Measurements from ENCODE around the gene CGB7. TPM values are rescaled to one million over a fixed set of nuclear protein-coding genes. Genes with fewer than 3 reads are reported as not detected.
"Not testable (repeated sequence)": the region's sequence is repeated elsewhere in the genome, so short reads cannot be mapped to it uniquely, and the experiment has no call there.

CGB7 gene
- total RNA-seq, 2 donors from 2014 or later = 2.0 to 2.1 TPM

DNA sequence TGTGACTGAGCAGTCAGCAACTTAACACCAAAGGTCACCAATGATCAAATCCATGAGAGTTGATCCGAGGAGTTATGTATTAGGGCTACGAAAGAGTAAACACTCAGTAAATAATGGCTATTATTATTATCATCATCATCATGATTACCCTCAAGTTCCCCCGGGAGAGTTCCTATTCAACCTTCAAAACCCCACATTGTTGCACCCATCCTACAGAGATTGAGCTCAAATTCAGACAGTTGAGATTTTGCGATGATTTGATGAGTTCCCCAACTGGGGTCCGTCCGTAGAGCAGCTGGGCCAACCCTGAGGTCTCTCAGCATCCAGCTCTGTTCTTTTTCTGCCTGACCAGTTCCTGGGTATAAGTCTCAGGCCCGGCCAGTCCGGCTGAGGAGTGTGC is 19.4 kb downstream of the CGB7 start:
- H3K36me3 ChIP-seq; H3K4me3 ChIP-seq; H3K4me1 ChIP-seq (replicated peaks); DNase-seq (ENCODE audit: low spot score); H3K9me3 ChIP-seq; intact Hi-C loops (cut with DNase I); H3K27me3 ChIP-seq (replicated peaks; ENCODE audit: insufficient read depth); H3K27ac ChIP-seq: not testable (repeated sequence)
- 89% methylated on average over 8 of the region's 8 CpGs for WGBS

- H3K27me3 ChIP-seq (replicated peaks; ENCODE audit: insufficient read depth) = not testable (repeated sequence)
Measured at GRCh38 chr19:49036815-49037214, 20.7 kb downstream of the CGB7 start, which contains the start of gene CGB1. CGB1 (minus strand) TSS chr19:49036895; CDS start chr19:49036711, 184 bp downstream.

GRCh38 chr19:49031642-49032301 is 25.8 kb downstream of the CGB7 start, which contains the start of gene CGB2:
CGB2 (plus strand) TSS chr19:49031890; CDS start chr19:49032096, 206 bp downstream.
- WGBS = 25% methylated on average over 28 of the region's 28 CpGs

More at GRCh38 chr19:49036815-49037214, 20.7 kb downstream of the CGB7 start, which contains the start of gene CGB1:
- H3K27ac ChIP-seq; H3K9me3 ChIP-seq; intact Hi-C loops (cut with DNase I); H3K4me3 ChIP-seq; DNase-seq (ENCODE audit: low spot score); H3K36me3 ChIP-seq; H3K4me1 ChIP-seq (replicated peaks): not testable (repeated sequence)
- TF ChIP-seq, protein P1, sequence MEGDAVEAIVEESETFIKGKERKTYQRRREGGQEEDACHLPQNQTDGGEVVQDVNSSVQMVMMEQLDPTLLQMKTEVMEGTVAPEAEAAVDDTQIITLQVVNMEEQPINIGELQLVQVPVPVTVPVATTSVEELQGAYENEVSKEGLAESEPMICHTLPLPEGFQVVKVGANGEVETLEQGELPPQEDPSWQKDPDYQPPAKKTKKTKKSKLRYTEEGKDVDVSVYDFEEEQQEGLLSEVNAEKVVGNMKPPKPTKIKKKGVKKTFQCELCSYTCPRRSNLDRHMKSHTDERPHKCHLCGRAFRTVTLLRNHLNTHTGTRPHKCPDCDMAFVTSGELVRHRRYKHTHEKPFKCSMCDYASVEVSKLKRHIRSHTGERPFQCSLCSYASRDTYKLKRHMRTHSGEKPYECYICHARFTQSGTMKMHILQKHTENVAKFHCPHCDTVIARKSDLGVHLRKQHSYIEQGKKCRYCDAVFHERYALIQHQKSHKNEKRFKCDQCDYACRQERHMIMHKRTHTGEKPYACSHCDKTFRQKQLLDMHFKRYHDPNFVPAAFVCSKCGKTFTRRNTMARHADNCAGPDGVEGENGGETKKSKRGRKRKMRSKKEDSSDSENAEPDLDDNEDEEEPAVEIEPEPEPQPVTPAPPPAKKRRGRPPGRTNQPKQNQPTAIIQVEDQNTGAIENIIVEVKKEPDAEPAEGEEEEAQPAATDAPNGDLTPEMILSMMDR (IDR thresholded peaks at IDR 0.05) = peak in 1 of 4 experiments; percentile 11
- WGBS = 68% methylated on average over 18 of the region's 18 CpGs

GRCh38 chr19:49030323-49030722 is 27.2 kb downstream of the CGB7 start:
- H3K36me3 ChIP-seq; intact Hi-C loops (cut with DNase I); H3K4me1 ChIP-seq (replicated peaks); H3K4me3 ChIP-seq; H3K9me3 ChIP-seq; H3K27me3 ChIP-seq (replicated peaks; ENCODE audit: insufficient read depth); DNase-seq (ENCODE audit: low spot score); H3K27ac ChIP-seq: not testable (repeated sequence)
- 92% methylated on average over 6 of the region's 8 CpGs for WGBS

More at GRCh38 chr19:49031642-49032301, 25.8 kb downstream of the CGB7 start, which contains the start of gene CGB2:
- H3K4me3 ChIP-seq; H3K36me3 ChIP-seq; H3K4me1 ChIP-seq (replicated peaks); intact Hi-C loops (cut with DNase I); H3K27me3 ChIP-seq (replicated peaks; ENCODE audit: insufficient read depth); H3K9me3 ChIP-seq; DNase-seq (ENCODE audit: low spot score); H3K27ac ChIP-seq: not testable (repeated sequence)

DNA sequence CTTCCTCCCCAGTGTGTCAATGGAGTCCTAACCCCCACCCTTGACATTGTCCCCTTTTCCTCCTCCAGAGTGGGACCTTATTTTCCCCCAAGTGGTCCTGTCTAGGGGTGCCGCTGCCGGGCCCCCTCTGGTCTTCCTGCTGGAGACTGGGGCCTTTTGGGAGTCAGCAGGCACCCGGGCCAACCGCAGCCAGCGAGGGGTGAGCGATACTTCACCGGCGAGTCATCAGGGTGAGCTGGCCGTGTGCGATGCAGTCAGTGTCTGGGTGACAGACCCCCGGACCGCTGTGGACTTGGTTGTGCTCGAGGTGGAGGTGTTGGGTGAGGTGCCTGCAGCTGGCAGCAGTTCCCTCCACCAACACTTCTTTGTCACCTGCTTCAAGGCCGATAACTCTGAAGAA is 27.8 kb downstream of the CGB7 start:
- H3K4me3 ChIP-seq; H3K9me3 ChIP-seq; H3K4me1 ChIP-seq (replicated peaks); intact Hi-C loops (cut with DNase I); H3K27ac ChIP-seq; DNase-seq (ENCODE audit: low spot score); H3K27me3 ChIP-seq (replicated peaks; ENCODE audit: insufficient read depth); H3K36me3 ChIP-seq: not testable (repeated sequence)
- 90% methylated on average over 12 of the region's 14 CpGs for WGBS

DNA sequence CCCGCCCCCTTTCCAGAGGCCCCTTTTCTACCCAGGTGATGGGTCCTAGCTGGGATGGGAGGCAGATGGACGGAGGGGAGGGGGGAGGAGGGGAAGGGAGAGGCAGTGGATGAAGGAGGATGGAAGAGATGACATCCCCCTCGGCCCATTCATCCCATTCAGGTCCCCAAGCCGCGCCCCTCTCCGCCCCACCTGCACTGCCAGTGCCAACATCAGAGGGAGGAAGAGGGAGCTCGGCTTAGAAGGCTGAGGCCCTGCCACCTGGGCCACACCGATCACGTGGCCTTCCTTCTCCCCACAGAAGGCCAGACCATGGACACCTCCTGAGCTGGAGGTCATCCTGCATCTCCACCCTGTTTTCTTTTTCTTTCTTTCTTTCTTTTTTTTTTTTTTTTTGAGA is 28.9 kb downstream of the CGB7 start:
- H3K27ac ChIP-seq; DNase-seq (ENCODE audit: low spot score); intact Hi-C loops (cut with DNase I); H3K4me1 ChIP-seq (replicated peaks); H3K4me3 ChIP-seq; H3K36me3 ChIP-seq; H3K27me3 ChIP-seq (replicated peaks; ENCODE audit: insufficient read depth); H3K9me3 ChIP-seq: not testable (repeated sequence)
- WGBS = 79% methylated on average over 9 of the region's 9 CpGs

DNA sequence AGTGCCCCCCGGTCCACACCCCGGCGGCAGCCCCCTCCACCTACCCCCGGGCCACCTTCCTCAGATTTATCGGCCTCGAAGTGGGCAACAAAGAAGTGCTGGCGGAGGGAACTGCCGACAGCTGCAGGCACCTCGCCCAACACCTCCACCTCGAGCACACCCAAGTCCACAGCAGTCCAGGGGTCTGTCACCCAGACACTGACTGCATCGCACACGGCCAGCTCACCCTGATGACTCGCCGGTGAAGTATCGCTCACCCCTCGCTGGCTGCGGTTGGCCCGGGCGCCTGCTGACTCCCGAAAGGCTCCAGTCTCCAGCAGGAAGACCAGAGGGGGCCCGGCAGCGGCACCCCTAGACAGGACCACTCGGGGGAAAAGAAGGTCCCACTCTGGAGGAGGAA is 31.9 kb downstream of the CGB7 start:
- H3K9me3 ChIP-seq; H3K4me3 ChIP-seq; intact Hi-C loops (cut with DNase I); H3K27ac ChIP-seq; H3K4me1 ChIP-seq (replicated peaks); DNase-seq (ENCODE audit: low spot score); H3K27me3 ChIP-seq (replicated peaks; ENCODE audit: insufficient read depth); H3K36me3 ChIP-seq: not testable (repeated sequence)
- WGBS = 83% methylated on average over 20 of the region's 23 CpGs

GRCh38 chr19:49025088-49025487 is 32.5 kb downstream of the CGB7 start:
- H3K27me3 ChIP-seq (replicated peaks; ENCODE audit: insufficient read depth); H3K4me1 ChIP-seq (replicated peaks); H3K4me3 ChIP-seq; H3K27ac ChIP-seq; H3K9me3 ChIP-seq; H3K36me3 ChIP-seq; intact Hi-C loops (cut with DNase I); DNase-seq (ENCODE audit: low spot score): not testable (repeated sequence)
- 86% methylated on average over 4 of the region's 6 CpGs for WGBS

- intact Hi-C loops (cut with DNase I); H3K27me3 ChIP-seq (replicated peaks; ENCODE audit: insufficient read depth); H3K4me1 ChIP-seq (replicated peaks); H3K9me3 ChIP-seq; H3K36me3 ChIP-seq; DNase-seq (ENCODE audit: low spot score); H3K27ac ChIP-seq; H3K4me3 ChIP-seq: not testable (repeated sequence)
- 68% methylated on average over 8 of the region's 15 CpGs for WGBS
Measured at GRCh38 chr19:49024233-49024632, 33.3 kb downstream of the CGB7 start, which contains the start of gene CGB3. CGB3 (minus strand) TSS chr19:49024333; CDS start chr19:49023971, 362 bp downstream.

Measured in prostate gland (tissue), 2 donors.